Left colon (tissue), 2 donors: ENCODE data around the gene POLR1E. TPM values are rescaled to one million over a fixed set of nuclear protein-coding genes. Genes with fewer than 3 reads are reported as not detected.

Experiments used
- ATAC-seq: fragments of 200-7000 bp; cut with Tn5 transposase; one replicate; pipeline ENCODE4 v1.9.1; 2020; ENCODE audit warnings: mild to moderate bottlenecking, moderate library complexity
- DNase-seq, 2 donors: peaks; one replicate each; pipeline ENCODE4 v3.0.0-alpha.2; 2020
- intact Hi-C, 2 donors: fragments of 100-400 bp; cut with DNase I in 1 of 2; cut with micrococcal nuclease in 1 of 2; formaldehyde crosslinking; loops; one replicate each; pipeline versions ENCODE4 v1.11.2 to v1.14.0; 2022; cut with DNase I, micrococcal nuclease
- long read RNA-seq: library from polyadenylated mRNA; unstranded; transcript quantifications from one replicate; pipeline ENCODE4 v2.0.0, GENCODE V29; 2021
- total RNA-seq, 2 donors: library from RNA; stranded (reverse); fragmentation: NEBNext Ultra II Directional; extraction: Animal tissue kit (Norgen Biotek cat#: 25700); gene quantifications; one replicate each; pipeline ENCODE4 v1.2.1, GENCODE V29; 2021
- donor health status: DM: no; HTN: no; CAD: no.
- donor health status: DM: yes; HTN: yes; CAD: no.

Gene POLR1E, protein sequence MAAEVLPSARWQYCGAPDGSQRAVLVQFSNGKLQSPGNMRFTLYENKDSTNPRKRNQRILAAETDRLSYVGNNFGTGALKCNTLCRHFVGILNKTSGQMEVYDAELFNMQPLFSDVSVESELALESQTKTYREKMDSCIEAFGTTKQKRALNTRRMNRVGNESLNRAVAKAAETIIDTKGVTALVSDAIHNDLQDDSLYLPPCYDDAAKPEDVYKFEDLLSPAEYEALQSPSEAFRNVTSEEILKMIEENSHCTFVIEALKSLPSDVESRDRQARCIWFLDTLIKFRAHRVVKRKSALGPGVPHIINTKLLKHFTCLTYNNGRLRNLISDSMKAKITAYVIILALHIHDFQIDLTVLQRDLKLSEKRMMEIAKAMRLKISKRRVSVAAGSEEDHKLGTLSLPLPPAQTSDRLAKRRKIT
- 10 to 100 TPM in 1 of 2 donors, 1 to 10 TPM in 1; 8.5 to 11.4 TPM for total RNA-seq
- long read RNA-seq, partial matches to known transcripts: 0 of 4 reads
- long read RNA-seq, other reads (novel, unspliced or antisense): 1 of 4 reads

DNA sequence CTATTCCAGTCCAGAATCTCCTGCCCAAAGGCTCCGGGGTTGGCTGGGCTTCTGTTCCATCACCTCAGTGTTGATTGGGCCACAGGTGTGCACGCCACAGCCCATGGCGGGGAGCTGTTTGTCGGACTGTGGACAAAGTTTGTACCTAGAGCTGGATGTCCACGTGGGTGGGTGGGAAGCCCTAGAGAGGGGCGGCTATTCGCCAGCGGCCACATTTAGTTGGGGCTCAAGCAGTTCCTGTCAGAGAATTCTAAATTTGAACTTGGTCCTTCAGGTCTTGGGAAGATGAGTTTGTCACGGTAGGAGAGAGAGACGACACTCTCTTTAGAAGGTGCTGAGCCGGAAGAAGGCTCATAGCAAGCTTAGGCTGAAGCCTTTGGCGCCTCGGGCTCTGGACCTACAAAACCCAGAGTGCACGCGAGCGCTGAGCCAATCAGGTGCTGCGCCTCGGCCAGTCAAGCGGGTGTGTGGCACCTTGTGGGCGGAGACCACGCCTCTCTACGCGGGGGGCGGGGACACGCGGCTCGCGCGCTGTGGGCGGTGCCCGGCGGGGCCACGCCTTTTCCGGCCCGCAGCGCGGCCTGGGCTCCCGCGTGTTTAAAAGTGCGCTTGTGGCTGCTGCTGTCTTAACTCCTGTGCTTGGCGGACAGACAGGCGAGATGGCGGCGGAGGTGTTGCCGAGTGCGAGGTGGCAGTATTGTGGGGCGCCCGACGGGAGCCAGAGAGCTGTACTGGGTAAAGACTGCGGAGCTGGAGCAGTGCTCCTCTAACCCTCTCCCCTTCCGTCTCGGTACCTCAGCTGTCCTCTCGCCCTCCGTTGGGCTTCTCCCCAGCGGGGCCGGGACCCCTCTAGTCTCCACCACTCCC, at the start of gene POLR1E:
Gene POLR1E (plus strand): TSS at position 560 of the 867 bp plus-strand sequence. CDS start 100 bp downstream, at position 660.
- ATAC-seq (peak; percentile 99), DNase-seq (peak; percentile 96 to 97)
- intact Hi-C loops: loop anchor here in 1 of 2 donors (10.0 kb wide), 1 partner anchor 89 kb away; the partner anchor contains the start of gene FBXO10

DNA sequence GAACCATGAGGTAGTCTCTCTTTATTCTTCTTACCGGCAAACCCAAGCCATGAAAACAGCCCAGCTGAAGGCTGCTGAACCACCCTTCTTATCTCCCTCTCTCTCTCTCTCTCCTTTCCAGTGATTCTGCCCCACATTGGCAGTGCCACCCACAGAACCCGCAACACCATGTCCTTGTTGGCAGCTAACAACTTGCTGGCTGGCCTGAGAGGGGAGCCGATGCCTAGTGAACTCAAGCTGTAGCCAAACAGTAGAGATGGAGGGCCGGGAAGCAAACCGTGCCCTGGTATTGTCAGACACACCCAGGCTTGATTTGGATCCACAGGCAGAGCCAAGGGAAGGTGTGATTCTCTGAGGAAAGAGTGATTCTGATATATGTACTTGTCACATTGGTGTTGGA, 49.2 kb upstream of the POLR1E start:
- intact Hi-C loops: loop anchor here in 1 of 2 donors (10.0 kb wide), 1 partner anchor 62 kb away; no protein-coding TSS in a partner anchor
- ATAC-seq (no peak), DNase-seq (no peak)

DNA sequence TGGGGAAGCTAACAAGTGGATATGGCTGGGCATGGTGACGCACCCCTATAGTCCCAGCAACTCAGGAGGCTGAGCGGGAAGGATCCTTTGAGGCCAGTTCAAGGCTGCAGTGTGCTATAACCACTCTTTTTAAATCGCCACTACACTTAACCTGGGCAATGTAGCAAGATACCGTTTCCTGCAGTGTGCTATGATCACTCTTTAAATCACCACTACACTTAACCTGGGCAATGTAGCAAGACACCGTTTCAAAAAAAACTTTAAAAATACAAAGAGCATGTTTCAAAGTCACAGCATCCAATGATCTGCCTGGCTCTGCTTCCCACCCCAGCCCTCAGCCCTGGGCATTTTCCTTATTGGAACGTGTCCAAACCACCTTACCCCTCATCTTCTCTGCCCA, 48.7 kb upstream of the POLR1E start:
- DNase-seq (no peak), ATAC-seq (no peak)
- intact Hi-C loops: loop anchor here in 1 of 2 donors (10.0 kb wide), 1 partner anchor 62 kb away; no protein-coding TSS in a partner anchor

DNA sequence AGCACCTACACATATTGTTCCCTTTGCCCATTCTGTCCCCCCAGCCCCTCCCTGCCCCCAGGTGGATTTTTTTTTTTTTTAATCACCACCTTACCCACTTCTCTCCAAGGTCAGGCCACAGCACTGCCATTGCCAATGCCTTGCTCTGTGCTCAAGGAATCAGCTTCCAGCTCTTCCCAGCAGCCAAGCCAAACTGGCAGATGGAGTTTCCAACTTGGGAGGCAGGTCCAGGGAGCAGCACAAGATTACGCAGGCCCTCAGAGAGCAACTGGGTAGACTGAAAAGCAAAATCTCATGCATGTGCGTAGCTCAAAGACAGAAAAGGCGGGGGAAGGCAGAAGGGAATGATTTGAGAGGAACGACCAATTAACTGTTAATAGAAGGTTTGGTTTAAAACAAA, 48.1 kb upstream of the POLR1E start:
- no peak for ATAC-seq
- no peak for DNase-seq
- intact Hi-C loops: loop anchor here in 1 of 2 donors (10.0 kb wide), 1 partner anchor 63 kb away; no protein-coding TSS in a partner anchor

DNA sequence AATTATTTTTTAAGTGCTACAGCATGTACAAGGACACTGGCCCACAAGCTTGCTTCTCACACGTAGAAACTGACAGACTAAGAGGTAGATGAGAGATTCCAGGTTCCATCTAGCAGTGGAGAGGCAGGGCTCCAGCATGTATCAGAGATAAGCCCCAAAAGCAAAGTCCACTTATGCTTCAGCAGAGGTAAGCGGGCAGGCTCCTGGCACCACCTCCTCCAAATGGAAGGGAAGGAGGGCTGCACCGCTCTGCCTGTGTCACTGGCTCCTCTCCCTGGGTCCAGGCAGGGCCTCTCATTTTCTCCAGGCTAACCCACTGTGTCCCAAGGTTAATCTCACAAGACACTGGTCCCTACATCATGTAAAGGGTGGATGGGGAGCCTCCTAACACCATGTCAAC, 47.4 kb upstream of the POLR1E start:
- intact Hi-C loops: loop anchor here in 1 of 2 donors (10.0 kb wide), 1 partner anchor 64 kb away; no protein-coding TSS in a partner anchor
- no peak for DNase-seq
- ATAC-seq: peak; percentile 9

DNA sequence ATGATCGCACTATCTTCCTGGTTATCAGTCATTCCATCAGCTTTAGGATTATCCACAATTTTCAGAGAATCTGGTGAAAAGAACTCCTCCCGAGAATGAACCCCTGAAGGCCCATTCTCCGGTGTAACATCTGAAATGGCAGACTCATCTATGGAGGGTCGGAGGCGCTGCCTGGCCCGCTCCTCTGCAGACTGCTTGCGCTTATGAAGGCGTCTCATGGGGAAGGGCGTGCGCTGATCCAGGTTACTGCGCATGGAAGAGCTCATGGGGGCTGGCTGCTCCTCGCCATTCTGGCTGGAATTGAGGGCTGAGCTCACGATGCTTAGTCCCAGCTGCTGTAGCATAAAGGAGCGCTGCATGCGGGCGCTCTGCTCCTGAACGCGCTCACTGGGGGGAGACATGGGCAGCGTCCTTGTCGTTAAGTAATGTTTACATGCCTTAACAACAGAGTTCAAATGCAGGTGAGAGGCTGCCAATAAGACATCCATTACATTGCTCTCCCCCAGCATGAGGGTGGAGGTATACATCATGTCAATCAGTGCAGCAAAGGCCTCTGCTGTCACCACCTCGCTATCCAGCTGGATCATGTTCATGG, 43.9 kb upstream of the POLR1E start:
- ATAC-seq (no peak), DNase-seq (no peak)
- intact Hi-C loops: no loop called here

DNA sequence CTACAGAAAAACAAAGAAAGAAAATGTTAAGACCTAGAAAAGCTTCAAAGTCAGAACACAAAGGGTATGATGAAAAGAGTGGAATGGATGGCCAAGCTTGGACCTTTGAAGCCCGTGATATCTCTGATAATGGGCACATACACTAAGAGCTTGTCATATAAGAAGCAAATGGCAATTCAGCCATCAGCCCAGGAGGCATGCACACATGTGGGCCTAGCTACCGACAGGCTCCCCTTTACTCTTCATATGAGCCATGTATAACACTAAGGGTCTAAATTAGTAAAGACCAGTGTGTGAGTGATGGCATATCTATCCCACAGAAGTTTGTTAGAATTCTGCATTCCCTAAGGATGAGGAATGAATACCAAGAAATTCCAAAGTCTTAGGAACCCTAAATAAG, 43.2 kb upstream of the POLR1E start:
- intact Hi-C loops: no loop called here
- DNase-seq (no peak), ATAC-seq (no peak)

DNA sequence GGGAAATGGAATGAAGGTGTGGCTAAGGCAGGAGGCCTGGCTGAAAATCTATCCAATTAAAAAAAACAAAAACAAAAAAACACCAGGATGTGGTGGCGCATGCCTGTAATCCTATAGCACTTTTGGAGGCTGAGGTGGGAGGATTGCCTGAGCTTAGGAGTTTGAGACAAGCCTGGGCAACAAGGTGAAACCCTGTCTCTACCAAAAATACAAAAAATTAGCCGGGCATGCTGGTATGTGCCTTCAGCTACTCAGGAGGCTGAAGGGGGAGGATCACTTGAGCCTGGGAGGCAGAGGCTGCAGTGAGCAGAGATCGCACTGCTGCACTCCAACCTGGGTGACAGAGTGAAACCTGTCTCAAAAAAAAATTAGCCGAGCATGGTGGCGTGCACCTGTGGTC, 42.2 kb upstream of the POLR1E start:
- DNase-seq (no peak), ATAC-seq (no peak)
- intact Hi-C loops: no loop called here

DNA sequence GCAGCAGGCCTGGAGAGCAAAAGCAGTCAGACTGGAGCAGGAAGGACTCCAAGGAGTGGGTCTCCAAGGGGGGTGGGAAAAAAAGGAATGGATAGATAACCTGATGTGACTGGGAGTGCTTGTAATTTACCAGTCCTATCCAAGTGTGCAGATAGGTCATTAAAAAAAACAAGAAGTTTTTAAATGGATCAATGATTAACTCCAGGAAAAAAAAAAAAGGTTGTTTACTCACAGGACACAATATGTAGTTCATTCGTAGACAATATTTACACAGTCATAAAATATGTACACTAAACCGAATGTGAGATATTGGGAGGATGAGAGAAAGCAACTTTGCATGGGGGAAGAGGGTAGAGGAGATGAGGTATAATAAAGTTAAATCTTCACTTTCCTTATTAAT, 40.9 kb upstream of the POLR1E start:
- intact Hi-C loops: no loop called here
- peak; percentile 75 for ATAC-seq
- DNase-seq: no peak

DNA sequence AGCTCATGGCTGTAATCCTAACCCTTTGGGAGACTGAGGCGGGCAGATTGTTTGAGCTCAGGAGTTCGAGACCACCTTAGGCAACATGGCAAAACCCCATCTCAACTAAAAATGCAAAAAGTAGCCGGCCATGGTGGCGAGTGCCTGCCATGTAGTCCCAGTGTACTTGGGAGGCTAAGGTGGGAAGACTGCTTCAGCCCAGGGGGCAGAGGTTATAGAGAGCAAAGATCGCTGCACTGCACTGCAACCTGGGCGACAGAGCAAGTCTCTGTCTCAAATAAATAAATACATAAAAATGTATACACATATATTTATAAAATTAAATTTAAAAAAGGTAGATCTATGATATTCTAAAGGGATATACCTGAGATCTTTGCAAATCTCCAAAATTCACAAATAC, 39.9 kb upstream of the POLR1E start:
- DNase-seq: no peak
- intact Hi-C loops: no loop called here
- ATAC-seq: no peak

DNA sequence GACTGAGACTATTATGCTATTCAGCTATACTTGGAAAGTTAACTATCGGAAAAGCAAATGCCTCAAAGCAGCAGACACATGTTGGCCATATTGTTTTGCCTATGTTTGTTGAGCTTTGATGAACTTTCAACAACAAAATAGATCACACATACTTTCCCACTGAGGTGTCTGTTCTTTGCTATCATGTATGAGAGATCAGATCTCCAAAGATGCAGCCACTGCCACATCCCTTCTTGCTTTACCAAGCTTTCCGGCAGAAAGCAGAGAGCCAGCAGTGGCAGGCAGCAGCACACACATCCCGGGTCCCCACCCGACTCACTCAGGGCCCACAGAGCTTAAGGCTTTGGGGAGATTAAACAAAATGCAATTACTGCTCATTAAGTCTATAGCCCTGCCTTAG, 39.3 kb upstream of the POLR1E start:
- DNase-seq (no peak), ATAC-seq (no peak)
- intact Hi-C loops: no loop called here

DNA sequence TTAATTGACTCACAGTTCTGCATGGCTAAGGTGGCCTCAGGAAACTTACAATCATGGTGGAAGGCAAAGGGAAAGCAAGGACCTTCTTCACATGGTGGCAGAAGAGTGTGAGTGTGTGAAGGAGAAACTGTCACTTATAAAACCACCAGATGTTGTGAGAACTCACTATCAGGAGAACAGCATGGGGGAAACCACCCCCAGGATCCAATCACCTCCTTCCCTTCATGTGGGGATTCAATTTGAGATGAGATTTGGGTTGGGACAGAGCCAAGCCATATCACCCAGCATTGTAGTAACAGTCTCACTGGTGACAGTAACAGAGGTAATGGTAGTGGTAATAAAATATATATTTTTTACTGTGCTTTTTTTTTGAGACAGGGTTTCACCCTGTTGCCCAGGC, 38.6 kb upstream of the POLR1E start:
- no peak for ATAC-seq
- intact Hi-C loops: no loop called here
- DNase-seq: no peak

DNA sequence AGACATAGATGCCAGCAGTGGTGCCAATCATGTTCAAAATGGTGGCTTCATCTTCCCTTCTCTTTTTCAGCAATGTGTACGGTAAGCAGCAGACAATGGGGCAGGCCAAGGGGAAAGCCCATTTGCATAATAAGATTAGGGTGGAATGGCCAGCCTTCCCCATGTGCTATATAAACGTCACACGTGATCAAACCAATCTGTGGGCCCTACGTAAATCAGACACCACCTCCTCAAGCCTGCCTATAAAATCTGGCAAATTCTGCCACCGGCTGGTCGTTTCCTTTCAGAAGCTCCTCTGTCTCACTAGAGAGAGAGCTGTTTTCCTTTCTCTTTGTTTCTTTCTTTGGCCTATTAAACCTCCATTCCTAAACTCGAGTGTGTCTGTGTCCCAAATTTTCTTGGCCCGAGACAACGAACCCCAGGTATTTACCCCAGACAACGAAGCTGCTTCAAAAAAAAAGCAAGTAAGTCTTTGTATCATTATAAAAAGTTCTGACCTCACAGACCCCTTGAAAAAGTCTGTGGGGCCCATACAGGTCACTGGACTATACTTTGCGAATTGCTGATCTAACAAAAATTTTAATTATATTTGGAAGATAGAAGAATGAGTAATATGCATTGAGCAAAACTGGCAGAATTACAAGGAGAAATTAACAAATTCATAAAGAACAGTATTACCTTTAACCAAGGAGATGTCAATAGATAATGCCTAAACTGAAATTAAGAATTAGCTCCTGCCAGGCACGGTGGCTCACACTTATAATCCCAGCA, 35.7 kb upstream of the POLR1E start:
- intact Hi-C loops: no loop called here
- no peak for DNase-seq

DNA sequence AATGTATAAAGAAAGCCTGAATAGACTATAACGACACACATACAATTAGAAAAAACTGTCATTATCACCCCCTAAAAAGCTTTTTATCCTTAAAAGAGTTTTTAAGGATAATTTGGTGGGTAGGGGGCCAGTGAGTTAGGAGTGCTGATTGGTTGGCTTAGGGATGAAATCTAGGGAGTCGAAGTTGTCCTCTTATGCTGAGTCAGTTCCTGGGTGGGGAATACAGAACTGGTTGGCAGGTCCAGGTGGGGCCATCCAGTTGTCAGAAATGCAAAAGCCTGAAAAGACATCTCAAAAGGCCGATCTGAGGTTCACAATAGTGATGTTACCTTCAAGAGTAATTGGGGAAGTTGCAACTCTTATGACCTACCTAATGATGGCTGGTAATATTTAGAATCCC, 34.1 kb upstream of the POLR1E start:
- intact Hi-C loops: no loop called here
- no peak for ATAC-seq
- DNase-seq: no peak

More for the DNA sequence above, 35.7 kb upstream of the POLR1E start:
- ATAC-seq: no peak

DNA sequence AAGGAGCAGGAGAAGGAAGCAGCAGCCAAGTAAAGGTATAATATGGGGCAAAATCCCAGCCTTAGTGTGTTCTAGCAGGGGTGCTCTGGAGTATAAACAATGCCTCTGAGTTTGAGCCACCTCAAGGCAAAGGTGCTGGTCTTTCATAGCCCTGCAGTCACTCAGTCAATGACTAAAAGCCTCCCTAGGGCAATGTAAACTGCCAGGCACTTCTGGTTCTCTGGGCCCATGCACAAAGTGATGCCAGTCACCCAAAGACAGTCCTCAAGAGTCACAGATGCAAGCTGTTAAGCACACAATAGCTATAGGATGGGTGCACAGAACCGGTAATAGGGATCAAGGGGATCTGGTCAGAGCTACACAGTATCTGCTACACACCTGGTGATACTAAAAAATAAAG, 33.1 kb upstream of the POLR1E start:
- intact Hi-C loops: no loop called here
- DNase-seq: no peak
- no peak for ATAC-seq

DNA sequence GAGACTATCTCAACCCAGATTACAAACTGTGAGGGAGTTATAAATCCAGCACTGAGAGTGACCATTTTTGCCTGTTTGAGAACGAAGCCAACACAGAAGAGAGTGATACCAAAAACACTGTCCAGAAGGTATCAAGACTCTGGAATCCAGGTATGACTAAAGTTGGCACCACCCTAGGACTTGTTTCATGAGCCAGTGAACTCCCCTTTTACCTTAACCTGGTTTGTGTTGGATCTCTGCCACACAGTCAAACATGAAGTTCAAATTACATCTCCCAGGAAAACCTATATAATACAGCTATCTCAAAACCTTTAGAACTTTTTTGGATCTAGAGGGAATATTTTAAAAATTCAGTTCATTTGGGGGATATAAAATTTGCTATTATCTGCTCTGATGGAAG, 31.9 kb upstream of the POLR1E start:
- peak; percentile 75 for ATAC-seq

DNA sequence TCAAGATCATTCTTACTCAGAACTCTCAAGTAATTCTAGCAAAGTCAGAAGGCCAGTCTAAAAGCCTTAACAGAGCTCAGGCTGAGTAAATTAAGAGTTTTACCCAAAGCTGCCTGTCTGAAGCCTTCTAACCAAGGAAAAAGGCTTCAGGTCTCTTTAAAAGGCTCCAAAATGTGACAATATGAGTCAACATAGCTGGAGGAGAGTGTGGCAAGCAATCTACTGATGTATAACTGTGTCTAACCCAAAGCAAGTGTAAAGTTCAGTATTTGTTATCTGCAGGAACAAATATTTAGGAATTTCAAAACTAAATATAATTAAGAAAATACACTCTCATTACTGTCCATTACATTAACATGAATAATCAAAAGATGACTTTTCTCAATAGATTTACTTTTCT, 31.5 kb upstream of the POLR1E start:
- DNase-seq (no peak), ATAC-seq (no peak)
- intact Hi-C loops: no loop called here

More for the DNA sequence above, 31.9 kb upstream of the POLR1E start:
- DNase-seq: no peak
- intact Hi-C loops: no loop called here

DNA sequence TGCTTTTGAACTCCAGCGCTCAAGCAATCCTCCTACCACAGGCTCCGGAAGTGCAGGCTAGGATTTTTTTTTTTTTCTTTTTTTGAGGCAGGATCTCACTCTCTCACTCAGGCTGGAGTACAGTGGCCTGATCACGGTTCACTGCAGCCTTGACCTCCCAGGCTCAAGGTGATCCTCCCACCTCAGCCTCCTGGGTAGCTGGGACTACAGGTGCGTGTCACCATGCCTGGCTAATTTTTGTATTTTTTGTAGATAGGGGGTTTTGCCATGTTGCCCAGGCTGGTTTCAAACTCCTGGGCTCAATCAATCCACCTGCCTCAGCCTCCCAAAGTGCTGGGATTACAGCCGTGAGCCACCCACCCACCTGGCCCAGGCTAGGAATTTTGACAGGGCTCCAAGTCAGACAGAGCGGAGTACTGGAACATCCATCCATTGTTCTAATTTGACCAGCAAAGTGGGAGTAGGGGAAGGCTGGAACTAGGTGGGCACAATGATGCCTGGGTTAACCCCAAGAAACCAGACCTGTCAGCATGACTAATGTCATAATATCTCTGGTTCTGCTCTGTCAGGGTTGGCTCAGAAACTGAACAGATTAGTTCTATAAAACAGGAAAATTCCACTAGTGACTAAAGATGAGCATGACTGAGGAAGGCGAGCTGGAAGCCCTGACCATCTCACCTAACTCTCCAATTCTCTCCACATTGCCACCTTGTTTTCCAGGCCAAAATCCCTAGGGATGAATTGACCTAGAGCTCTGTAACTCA, 29.7 kb upstream of the POLR1E start:
- ATAC-seq: no peak
- intact Hi-C loops: no loop called here
- no peak for DNase-seq
